Measurements from ENCODE around the gene RFX8. TPM values are rescaled to one million over a fixed set of nuclear protein-coding genes. Genes with fewer than 3 reads are reported as not detected.

Gene RFX8
- total and polyA plus RNA-seq, 2 of the 8 experiments (the other 6 are each of a cell fraction or from before 2014, with no cell fraction given) = 0.60 to 0.97 TPM

- Histone ChIP-seq H3K4me2 (ENCODE audit: insufficient read depth in 1 of 2, low read depth in 2 of 2, low read length in 2 of 2) (peak overlapping the region; percentile 70 to 73), H2BK20ac (ENCODE audit: low read length) (no peak overlapping the region), H3K23me2 (ENCODE audit: low read depth, low read length) (no peaks in the 10 kb centered on the region; the same call in 1 of the 2 replicates), H2BK120ac (replicated peaks; ENCODE audit: low read depth, low read length) (no peak overlapping the region), H3K27me3 (replicated peaks in 1 of 4; ENCODE audit: control insufficient read depth in 3 of 4, extremely low read depth in 1 of 4, insufficient read depth in 3 of 4, low read length in 3 of 4) (peaks cover 0 to 5% (median 2%) of the 10 kb centered on the region in 4 experiments; a peak in 2 of 7 replicates), H3K14ac (ENCODE audit: insufficient read length) (no peak overlapping the region), H2AK5ac (ENCODE audit: low read depth, low read length) (no peak overlapping the region), H3K9ac (replicated peaks in 1 of 4; ENCODE audit: extremely low read depth in 1 of 4, low read depth in 3 of 4, low read length in 3 of 4) (0 out of 7 replicates have a peak overlapping the region, but pooled peaks of 2 of the 4 experiments have one; percentile 29 to 45), H2BK5ac (ENCODE audit: low read depth, low read length) (no peak overlapping the region), H4K20me1 (replicated peaks in 1 of 2; ENCODE audit: control insufficient read depth in 1 of 2, insufficient read depth in 2 of 2, low read length in 2 of 2) (no peaks in the 10 kb centered on the region), H3K9me3 (ENCODE audit: insufficient read depth in 2 of 2, low read depth in 1 of 2, low read length in 1 of 2) (no peaks in the 10 kb centered on the region), H3K56ac (replicated peaks; ENCODE audit: insufficient read length, low read depth, low read length) (no peak overlapping the region), H3K36me3 (ENCODE audit: control insufficient read depth in 2 of 4, insufficient read depth in 4 of 4, low read length in 3 of 4) (no peaks in the 10 kb centered on the region), H3K27ac (ENCODE audit: low read depth, low read length) (no peak overlapping the region), H2BK12ac (ENCODE audit: low read depth, low read length) (no peak overlapping the region), H3K79me2 (ENCODE audit: control insufficient read depth in 1 of 2, insufficient read depth in 2 of 2, low read length in 2 of 2) (no peaks in the 10 kb centered on the region), H3K4me1 (replicated peaks in 1 of 4; ENCODE audit: control insufficient read depth in 3 of 4, insufficient read depth in 4 of 4, low read length in 3 of 4) (peaks cover 3 to 6% (median 4%) of the 10 kb centered on the region in 4 experiments), H3K23ac (ENCODE audit: insufficient read length) (no peak overlapping the region), H2AFZ (ENCODE audit: low read length) (no peak overlapping the region), H3K4ac (replicated peaks; ENCODE audit: insufficient read length, low read depth, low read length) (no peak overlapping the region), H3K18ac (ENCODE audit: extremely low read depth, low read length) (no peak overlapping the region), H4K8ac (ENCODE audit: extremely low read depth, insufficient read depth, low read length) (peak overlapping the region; percentile 19; the same call in 1 of the 2 replicates), H4K91ac (replicated peaks; ENCODE audit: insufficient read length, low read length) (no peak overlapping the region), H3K4me3 (ENCODE audit: extremely low read depth in 1 of 4, insufficient read depth in 2 of 4, low read depth in 3 of 4, low read length in 4 of 4) (peak overlapping the region; percentile 46 to 72 (median 50); a peak in 7 of 8 replicates), H4K5ac (ENCODE audit: insufficient read length, low read depth, low read length) (no peak overlapping the region), H3K79me1 (ENCODE audit: low read depth, low read length) (no peaks in the 10 kb centered on the region), H2BK15ac (ENCODE audit: low read length) (no peak overlapping the region)
- DNase-seq (ENCODE audit: low read depth in 1 of 2, low spot score in 2 of 2) (no peak), FAIRE-seq (no peak)
- 62% methylated on average over 3 of the region's 3 CpGs; no CpG with 5 or more reads in 1 of the 2 experiments for WGBS, 2 experiments (ENCODE audit: extremely low coverage in 1 of 2, insufficient coverage in 1 of 2, insufficient read length in 1 of 2, insufficient replicate concordance in 2 of 2, low coverage in 1 of 2, low lambda C conversion rate in 2 of 2, missing lambda C conversion rate in 1 of 2)
- CTCF ChIA-PET (ENCODE audit: partially characterized antibody) = interaction anchor here (0.5 to 1.2 kb wide), 5 partner anchors 10 to 1979 kb away, joined by 3 to 4 read pairs (median 3); no protein-coding TSS in a partner anchor
- POLR2A ChIA-PET (ENCODE audit: partially characterized antibody) = interaction anchor here (0.8 kb wide), 1 partner anchor 9 kb away, joined by 5 read pairs; no protein-coding TSS in a partner anchor
- TF ChIP-seq TBP (IDR thresholded peaks at IDR 0.05; ENCODE audit: low read depth, low read length) = no peak
Measured at GRCh38 chr2:101473591-101473910, 1.4 kb downstream of the RFX8 start.

Measured in H1 (cell line).